HG02981 (cell line): ENCODE data around the gene ID4.

Experiments used
- ATAC-seq: cut with Tn5 transposase; IDR thresholded peaks from one replicate; pipeline ENCODE4 v1.9.1; 2021; ENCODE audit warnings: mild to moderate bottlenecking, moderate library complexity; ENCODE audit not compliant: unreplicated experiment

Gene ID4

GRCh38 chr6:19855536-19855935 lies 18.4 kb downstream of the ID4 start:
- ATAC-seq: no peak

GRCh38 chr6:19857139-19857538 lies 20.0 kb downstream of the ID4 start:
- ATAC-seq: no peak

- ATAC-seq: no peak
Measured at GRCh38 chr6:19857703-19858102, 20.5 kb downstream of the ID4 start.

DNA sequence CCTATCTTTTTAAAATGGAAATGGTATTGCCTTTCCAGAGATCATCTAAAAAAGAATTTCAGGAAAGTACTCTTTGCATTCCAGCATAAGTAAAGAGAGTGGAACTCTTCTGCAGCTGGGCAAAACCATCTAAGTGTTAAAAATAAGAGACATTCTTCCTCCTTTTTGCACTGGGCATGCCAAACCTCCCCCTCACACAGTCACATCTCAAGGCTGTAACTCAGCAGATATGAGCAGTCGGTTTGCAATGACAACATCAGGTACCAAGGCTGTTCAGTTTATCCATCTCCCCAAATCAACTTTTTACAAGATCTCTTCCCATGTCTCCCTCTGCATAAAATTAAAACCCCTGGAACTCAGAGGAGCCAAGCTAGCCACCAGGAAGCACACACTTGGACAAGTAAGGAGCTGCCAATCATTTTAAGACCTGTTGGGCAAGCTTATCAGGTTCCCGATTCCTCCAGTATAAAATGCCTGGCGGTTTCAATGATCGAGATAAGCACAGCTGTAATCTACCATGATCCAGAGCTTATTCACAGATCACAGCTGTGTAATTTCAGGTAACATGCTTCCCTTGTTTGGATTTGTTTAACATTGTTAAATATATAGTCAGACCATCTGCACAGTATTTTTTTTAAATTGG lies 23.2 kb downstream of the ID4 start:
- no peak for ATAC-seq

GRCh38 chr6:19864285-19864684 lies 27.1 kb downstream of the ID4 start:
- ATAC-seq: no peak

- ATAC-seq: no peak
Measured at GRCh38 chr6:19865178-19865577, 28.0 kb downstream of the ID4 start.

DNA sequence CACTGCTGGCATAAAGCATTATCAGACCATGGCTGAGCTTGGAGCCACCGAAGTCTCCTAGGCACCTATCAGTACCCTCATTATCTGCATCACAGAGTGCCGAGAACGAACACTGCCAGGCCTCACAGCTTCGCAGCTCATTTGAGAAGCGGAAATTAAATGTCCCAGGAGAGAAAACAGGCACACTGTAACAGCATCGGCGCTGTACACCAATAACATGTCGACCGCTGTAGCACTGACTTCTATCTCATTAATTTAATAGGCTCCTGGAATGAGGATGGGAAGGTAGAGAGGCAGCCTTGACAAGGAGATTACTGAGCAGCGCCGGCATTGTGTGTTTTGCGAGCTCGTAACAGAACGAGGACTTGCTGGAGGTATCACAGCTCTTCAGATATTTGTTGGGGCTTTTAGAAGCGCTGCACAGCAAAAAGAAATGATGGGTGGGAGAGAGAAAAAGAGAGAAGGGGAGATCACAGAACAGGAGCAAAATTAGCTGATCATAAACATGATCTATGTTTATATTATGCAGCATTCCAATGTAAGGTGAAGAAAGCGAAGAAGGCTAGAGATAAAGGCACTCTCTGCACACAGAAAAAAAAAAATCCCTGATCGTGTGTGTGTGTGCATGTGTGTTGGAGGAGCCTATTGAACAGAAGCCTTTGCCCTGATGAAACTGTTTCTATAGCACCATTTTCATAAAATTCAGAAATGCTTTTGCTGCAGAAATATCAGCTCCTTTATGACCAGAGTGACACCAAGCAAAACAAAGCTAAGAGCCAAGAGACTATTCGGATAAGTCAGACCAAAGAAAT lies 29.2 kb downstream of the ID4 start:
- no peak for ATAC-seq

- ATAC-seq: no peak
Measured at GRCh38 chr6:19866985-19867627, 29.9 kb downstream of the ID4 start.

- no peak for ATAC-seq
Measured at GRCh38 chr6:19869464-19869863, 32.3 kb downstream of the ID4 start.

DNA sequence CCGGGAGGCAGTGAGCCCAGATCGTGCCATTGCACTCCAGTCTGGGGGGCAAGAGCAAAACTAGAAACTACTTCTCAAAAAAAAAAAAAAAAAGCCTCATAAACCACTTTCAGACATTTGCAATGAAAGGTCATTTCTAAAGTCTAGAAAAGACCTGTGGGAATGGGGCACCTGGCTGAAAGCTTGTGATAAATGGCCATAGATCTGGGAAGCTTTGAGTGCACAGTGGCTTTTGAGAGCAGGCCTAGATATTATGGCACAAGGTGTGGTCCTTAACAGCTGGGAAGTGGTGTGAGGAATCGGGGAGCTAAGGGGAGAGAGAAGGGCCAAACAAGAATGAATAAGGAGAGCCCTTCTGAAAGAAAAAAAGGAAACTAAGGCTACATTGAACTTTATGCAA lies 33.2 kb downstream of the ID4 start:
- no peak for ATAC-seq

- no peak for ATAC-seq
Measured at GRCh38 chr6:19873031-19873430, 35.9 kb downstream of the ID4 start.

- no peak for ATAC-seq
Measured at GRCh38 chr6:19876672-19877071, 39.5 kb downstream of the ID4 start.

GRCh38 chr6:19879663-19880062 lies 42.5 kb downstream of the ID4 start:
- ATAC-seq: no peak

- ATAC-seq: no peak
Measured at GRCh38 chr6:19880066-19880465, 42.9 kb downstream of the ID4 start.

- no peak for ATAC-seq
Measured at GRCh38 chr6:19891451-19891850, 54.3 kb downstream of the ID4 start.
